Esophagus (tissue), 2 donors: ENCODE measurements around the gene GINS2. TPM values are rescaled to one million over a fixed set of nuclear protein-coding genes. Genes with fewer than 3 reads are reported as not detected.

Experiments used
- H3K27ac ChIP-seq, 2 donors: one replicate each; pipeline ENCODE4 v1.5.1; 2013; ENCODE audit warnings: low read depth in 2 of 2, mild to moderate bottlenecking in 2 of 2, inconsistent platforms in 1 of 2, low read length in 1 of 2, moderate library complexity in 1 of 2
- H3K27me3 ChIP-seq, 2 donors: one replicate each; pipeline ENCODE4 v1.6.1; 2013; ENCODE audit warnings: low read length in 2 of 2, control low read depth in 1 of 2, mild to moderate bottlenecking in 1 of 2; ENCODE audit not compliant: insufficient read depth in 2 of 2, control insufficient read depth in 1 of 2
- H3K36me3 ChIP-seq, 2 donors: one replicate each; pipeline ENCODE4 v1.6.1; 2013; ENCODE audit warnings: low read length in 1 of 2; ENCODE audit not compliant: control insufficient read depth in 2 of 2, insufficient read depth in 2 of 2
- H3K4me1 ChIP-seq, 2 donors: one replicate each; pipeline ENCODE4 v1.6.1; 2013; ENCODE audit warnings: low read length in 1 of 2; ENCODE audit not compliant: control insufficient read depth in 2 of 2, insufficient read depth in 2 of 2
- H3K4me3 ChIP-seq, 2 donors: one replicate each; pipeline ENCODE4 v1.5.1; 2013; ENCODE audit warnings: low read length in 2 of 2, mild to moderate bottlenecking in 2 of 2, low read depth in 1 of 2, moderate library complexity in 1 of 2
- H3K9me3 ChIP-seq, 2 donors: one replicate each; pipeline ENCODE4 v1.6.1; 2013; ENCODE audit warnings: mild to moderate bottlenecking in 2 of 2, low read depth in 1 of 2, low read length in 1 of 2, moderate library complexity in 1 of 2; ENCODE audit not compliant: control insufficient read depth in 2 of 2, insufficient read depth in 1 of 2
- WGBS, 2 donors: extraction: QIAGEN DNeasy Blood & Tissue Kit; methylation state at CpG; one replicate each; pipeline ENCODE4 v1.1.7; 2013; 5-methylcytosine and 5-hydroxymethylcytosine counted together
- polyA plus RNA-seq, 2 donors: library from polyadenylated mRNA; stranded (reverse); fragments of 200-250 nt; gene quantifications; one replicate each; pipeline ENCODE4 v1.2.3, GENCODE V29; 2013
- donor health status: healthy with polysubstance abuse.
- donor health status: Bipolar disorder and iron deficiency.

Gene GINS2
- polyA plus RNA-seq, 2 donors = 3.2 to 6.6 TPM

DNA sequence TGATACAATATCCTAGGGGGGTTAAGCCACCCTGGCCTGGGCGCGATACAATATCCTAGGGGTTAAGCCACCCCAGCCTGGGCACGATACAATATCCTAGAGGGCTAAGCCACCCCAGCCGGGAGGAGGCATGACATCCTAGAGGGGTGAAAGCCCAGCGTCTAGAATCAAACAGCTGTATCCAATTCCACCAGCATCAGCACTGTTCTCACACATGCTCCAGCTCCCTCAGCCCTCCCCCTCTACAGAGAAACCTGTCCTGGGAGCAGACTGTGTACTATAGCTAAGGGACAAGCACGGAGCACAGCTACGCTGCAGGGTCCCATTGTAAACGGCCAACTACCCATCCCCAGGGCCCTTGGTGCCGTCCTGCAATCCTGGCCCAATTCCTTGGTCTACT, 6.2 kb downstream of the GINS2 start:
- Histone ChIP-seq H3K27me3 (no peaks in the 10 kb centered on the region), H3K4me1 (no peaks in the 10 kb centered on the region), H3K4me3 (no peak overlapping the region), H3K9me3 (no peaks in the 10 kb centered on the region), H3K36me3 (peaks cover 2 to 3% of the 10 kb centered on the region in 2 donors), H3K27ac (no peak overlapping the region)
- WGBS, 2 donors = 89 to 92% methylated on average over 9 of the region's 9 CpGs

DNA sequence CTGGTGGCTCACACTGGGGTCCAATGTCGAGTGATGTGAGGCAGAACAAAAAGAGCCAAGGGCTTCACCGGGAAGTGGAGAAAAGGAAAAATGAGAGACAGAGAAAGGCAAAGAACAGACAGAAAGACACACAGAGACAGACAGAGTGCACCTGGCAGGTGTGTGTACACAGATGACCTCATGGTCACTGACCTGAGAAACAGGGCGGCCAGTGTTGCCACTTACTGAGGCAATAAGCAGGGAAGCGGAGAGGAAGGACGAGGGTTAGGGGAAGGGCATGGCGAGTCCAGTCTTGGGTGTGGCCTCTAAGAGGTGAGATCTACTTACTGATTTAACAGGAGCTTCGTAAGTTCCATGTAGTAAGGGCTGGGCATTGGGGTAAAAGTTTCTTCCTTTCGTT, 7.5 kb downstream of the GINS2 start:
- no peak overlapping the region for H3K27ac ChIP-seq
- 78 to 87% methylated on average over 8 of the region's 8 CpGs for WGBS, 2 donors

DNA sequence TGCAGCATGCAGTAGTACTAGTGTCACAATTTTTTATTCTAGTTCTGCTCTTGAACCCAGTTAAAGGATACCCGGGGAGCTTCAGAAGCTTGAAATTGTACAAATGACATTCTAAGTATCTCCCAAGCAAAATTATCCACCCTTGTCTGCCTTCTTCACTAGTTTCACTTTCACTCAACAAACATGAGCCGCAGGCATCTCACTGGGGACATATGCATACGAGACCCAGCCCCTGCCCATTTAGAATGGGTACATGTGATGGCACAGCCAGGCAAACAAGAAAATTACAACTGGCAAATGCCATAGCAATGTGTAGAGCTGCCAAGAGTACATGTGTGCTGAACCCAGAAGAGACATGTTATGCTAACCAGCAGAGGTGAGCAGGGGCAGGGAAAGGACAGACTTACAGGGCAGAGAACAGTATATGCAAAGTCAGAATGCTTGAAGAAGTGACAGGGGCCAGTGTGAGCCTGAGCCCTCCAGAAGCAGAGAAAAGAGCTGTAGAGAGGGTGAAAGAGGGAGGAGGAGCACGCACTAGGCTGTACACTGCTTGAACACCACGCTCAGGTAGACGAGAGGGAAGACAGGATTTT, 8.3 kb downstream of the GINS2 start:
- 83 to 87% methylated on average over 6 of the region's 6 CpGs for WGBS, 2 donors

More for the DNA sequence above, 7.5 kb downstream of the GINS2 start:
- Histone ChIP-seq H3K4me1 (no peaks in the 10 kb centered on the region), H3K36me3 (peaks cover 2 to 4% of the 10 kb centered on the region in 2 donors), H3K27me3 (no peaks in the 10 kb centered on the region), H3K4me3 (no peak overlapping the region), H3K9me3 (no peaks in the 10 kb centered on the region)

DNA sequence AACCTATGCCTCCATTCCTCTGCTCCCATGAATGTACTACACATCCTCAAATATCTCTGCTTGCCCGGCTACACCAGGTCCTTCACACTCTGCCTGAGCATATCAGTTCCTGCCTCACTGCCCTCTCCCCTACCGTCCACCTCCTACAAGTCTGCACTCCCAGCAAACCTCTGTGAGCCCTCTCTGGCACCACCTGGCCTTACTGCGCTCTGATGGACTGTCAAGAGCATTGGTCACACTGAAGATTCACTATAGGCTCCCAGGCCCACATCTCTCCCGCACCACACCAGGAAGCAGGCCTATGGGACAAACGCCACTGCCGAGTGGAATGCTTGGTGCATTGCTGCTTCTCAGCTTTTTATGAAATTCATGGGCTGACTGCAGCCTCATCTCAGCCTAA, 8.9 kb downstream of the GINS2 start:
- no peaks in the 10 kb centered on the region for H3K9me3 ChIP-seq
- 92 to 93% methylated on average over 6 of the region's 6 CpGs for whole genome bisulfite sequencing, 2 donors
- no peaks in the 10 kb centered on the region for H3K27me3 ChIP-seq

More for the DNA sequence above, 8.3 kb downstream of the GINS2 start:
- Histone ChIP-seq H3K4me1 (no peaks in the 10 kb centered on the region), H3K9me3 (no peaks in the 10 kb centered on the region), H3K4me3 (no peak overlapping the region), H3K27ac (no peak overlapping the region), H3K36me3 (peaks cover 2 to 4% of the 10 kb centered on the region in 2 donors), H3K27me3 (no peaks in the 10 kb centered on the region)

DNA sequence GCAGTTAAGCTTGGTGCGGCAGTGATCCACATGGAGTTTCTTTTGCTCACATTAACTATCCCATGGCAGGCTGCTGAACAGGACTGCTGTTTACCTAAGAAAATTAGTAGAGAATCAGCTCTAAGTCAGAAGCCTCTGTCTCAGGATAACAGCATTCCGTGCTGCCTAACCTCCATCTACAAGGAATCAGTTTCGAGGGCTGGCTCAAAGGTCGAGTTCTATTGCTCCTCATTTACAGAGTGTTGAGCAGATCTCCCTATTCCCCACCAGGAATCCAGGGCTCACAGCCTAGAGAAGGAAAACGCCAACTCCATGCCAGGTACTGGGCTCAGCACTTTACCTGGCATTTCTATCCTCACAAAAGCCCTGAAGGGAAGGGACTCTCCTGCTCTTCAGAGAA, 9.9 kb downstream of the GINS2 start:
- Histone ChIP-seq H3K36me3 (peaks cover 2 to 14% of the 10 kb centered on the region in 2 donors), H3K4me3 (no peak overlapping the region), H3K4me1 (no peaks in the 10 kb centered on the region), H3K27me3 (no peaks in the 10 kb centered on the region), H3K9me3 (no peaks in the 10 kb centered on the region), H3K27ac (no peak overlapping the region)
- 76 to 95% methylated on average over 5 of the region's 5 CpGs for WGBS, 2 donors

More for the DNA sequence above, 8.9 kb downstream of the GINS2 start:
- H3K4me1 ChIP-seq = no peaks in the 10 kb centered on the region
- no peak overlapping the region for H3K27ac ChIP-seq
- no peak overlapping the region for H3K4me3 ChIP-seq
- peaks cover 2 to 4% of the 10 kb centered on the region in 2 donors for H3K36me3 ChIP-seq

DNA sequence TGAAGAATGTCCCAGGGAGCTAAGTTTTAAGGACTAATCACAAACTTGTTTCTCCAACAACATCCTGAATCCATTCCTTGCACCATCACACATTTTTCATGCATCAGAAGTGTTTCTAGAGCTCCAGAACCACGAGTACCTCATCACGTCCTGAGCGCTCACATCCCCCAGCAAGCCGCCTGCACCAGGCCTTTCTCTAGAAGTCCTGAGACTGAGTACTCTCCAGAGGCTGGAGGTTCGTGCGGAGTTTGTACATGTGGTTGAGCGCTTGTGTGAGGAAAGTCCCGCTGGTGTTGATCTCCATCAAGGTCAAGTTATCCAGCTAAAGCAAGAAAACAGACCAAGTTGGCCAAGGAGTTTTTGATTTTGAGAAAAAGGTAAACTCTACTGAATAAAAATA, 10.7 kb downstream of the GINS2 start:
- Histone ChIP-seq H3K4me1 (no peaks in the 10 kb centered on the region), H3K27ac (no peak overlapping the region), H3K4me3 (no peak overlapping the region), H3K36me3 (peaks cover 2 to 16% of the 10 kb centered on the region in 2 donors), H3K27me3 (no peaks in the 10 kb centered on the region), H3K9me3 (no peaks in the 10 kb centered on the region)
- WGBS, 2 donors = 86 to 87% methylated on average over 8 of the region's 8 CpGs

DNA sequence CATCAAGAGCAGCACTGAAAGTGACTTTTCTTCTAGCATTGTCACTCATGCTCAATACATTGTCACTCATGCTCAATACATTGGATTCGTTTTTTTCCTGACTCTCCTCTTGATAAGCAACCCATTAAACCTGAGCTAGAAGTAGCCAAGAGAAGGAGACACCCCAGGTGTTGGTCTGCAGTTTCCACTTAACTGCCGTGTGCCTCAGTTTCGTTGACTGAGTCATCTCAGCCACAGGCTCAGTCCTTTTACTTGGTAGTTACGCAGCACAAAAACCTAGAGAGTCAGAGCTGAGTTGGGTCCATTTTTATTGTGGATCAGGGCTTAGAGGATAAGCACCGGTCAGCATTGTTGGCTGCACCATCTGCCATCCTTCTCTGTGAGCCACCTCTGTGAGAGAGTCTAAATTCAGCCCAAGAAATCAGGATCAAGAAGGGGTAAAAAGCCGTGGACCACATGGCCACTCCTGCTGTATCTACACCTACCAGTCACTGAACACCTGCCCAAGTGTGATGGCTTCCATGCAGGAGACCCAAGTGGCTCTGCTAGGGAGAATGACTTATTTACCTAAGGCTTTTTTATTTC, 11.3 kb downstream of the GINS2 start:
- Histone ChIP-seq H3K27me3 (no peaks in the 10 kb centered on the region), H3K27ac (no peak overlapping the region), H3K36me3 (peaks cover 2 to 16% of the 10 kb centered on the region in 2 donors), H3K9me3 (no peaks in the 10 kb centered on the region), H3K4me1 (no peaks in the 10 kb centered on the region), H3K4me3 (no peak overlapping the region)
- 77 to 82% methylated on average over 6 of the region's 6 CpGs for WGBS, 2 donors

DNA sequence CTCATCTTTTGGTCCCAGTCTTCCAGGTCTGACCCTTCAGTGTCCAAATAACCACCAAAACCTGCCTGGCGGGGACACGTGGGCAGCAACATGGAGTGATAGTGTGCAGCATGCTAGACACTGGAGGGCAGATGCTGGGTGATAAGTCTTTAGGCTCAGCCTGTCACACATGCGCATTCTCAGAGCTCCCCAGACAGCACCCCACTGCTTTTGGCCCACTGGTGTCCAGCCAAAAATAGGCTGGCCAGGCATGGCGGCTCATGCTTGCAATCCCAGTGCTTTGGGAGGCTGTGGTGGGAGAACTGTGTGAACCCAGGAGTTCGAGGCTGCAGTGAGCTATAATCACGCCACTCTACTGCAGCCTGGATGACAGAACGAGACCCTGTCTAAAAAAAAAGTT, 12.3 kb downstream of the GINS2 start:
- WGBS, 2 donors = 94% methylated on average over 7 of the region's 7 CpGs
- Histone ChIP-seq H3K4me1 (no peaks in the 10 kb centered on the region), H3K27ac (no peak overlapping the region), H3K36me3 (peaks cover 2 to 24% of the 10 kb centered on the region in 2 donors), H3K9me3 (no peaks in the 10 kb centered on the region), H3K27me3 (no peaks in the 10 kb centered on the region), H3K4me3 (no peak overlapping the region)

DNA sequence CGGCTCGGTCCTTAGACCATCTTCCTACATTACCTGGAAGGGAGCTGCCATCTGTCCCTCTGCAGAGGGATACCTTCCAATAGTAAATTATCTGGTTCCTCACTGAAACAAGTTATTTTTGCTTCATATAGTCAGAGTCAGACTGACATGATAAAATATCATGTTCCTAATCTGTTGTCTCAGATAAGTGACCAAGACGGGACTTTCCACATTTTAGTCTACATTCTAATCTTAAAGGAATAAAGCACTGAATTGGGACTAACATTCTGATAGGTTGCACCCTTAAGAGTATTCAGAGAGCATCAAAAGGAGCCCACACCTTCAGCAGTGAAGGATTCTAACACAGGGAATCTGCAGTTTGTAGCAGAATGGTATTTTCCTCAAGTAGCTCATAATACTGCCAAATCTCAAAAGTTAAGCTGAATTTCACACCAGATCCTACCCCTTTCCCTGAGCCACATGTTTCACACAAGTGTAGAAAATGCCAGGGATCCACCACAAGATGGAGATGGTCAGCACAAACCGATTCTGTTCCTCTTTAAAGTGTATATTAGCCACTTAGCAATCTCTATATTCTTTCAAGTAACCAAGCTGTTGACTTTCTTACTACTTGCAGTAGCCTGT, 13.4 kb downstream of the GINS2 start:
- Histone ChIP-seq H3K27me3 (no peaks in the 10 kb centered on the region), H3K4me3 (no peak overlapping the region), H3K4me1 (no peaks in the 10 kb centered on the region), H3K36me3 (peaks cover 2 to 28% of the 10 kb centered on the region in 2 donors), H3K9me3 (no peaks in the 10 kb centered on the region), H3K27ac (no peak overlapping the region)
- 66 to 69% methylated on average over 4 of the region's 4 CpGs for WGBS, 2 donors

DNA sequence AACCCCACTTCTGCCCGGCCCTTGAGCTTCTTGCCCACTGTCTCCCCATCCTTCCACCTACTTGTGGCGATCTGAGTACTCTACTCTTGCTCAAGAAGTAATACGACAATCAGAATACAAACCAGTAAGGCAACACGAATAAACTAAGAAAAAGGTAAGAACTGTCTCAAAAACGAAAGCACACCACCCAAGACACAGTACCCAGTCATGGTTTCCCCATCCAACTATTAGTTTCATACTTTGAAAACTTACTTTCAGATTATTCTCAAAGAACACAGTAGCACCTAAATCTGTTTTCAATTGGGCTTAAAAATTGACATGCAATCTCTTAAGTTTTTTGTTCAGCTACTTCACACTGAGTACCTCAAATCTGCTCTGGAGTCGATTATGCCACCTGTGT, 13.9 kb downstream of the GINS2 start:
- Histone ChIP-seq H3K27me3 (no peaks in the 10 kb centered on the region), H3K9me3 (no peaks in the 10 kb centered on the region), H3K27ac (no peak overlapping the region), H3K4me3 (no peak overlapping the region), H3K36me3 (peaks cover 0 to 28% of the 10 kb centered on the region in 2 donors), H3K4me1 (no peaks in the 10 kb centered on the region)
- WGBS, 2 donors = 86% methylated on average over 6 of the region's 6 CpGs
